NCI-H524 (cell line): ENCODE results near the gene APBA1.
"Not testable (repeated sequence)": the region's sequence is repeated elsewhere in the genome, so short reads cannot be mapped to it uniquely, and the experiment has no call there.

Source experiments
- DNase-seq, 2 experiments: peaks; one replicate each; lab custom pipeline; 2025; lab: John Stamatoyannopoulos, UW

APBA1 gene

GRCh38 chr9:69605406-69605805, 66.8 kb downstream of the APBA1 start:
- DNase-seq = no peak

DNA sequence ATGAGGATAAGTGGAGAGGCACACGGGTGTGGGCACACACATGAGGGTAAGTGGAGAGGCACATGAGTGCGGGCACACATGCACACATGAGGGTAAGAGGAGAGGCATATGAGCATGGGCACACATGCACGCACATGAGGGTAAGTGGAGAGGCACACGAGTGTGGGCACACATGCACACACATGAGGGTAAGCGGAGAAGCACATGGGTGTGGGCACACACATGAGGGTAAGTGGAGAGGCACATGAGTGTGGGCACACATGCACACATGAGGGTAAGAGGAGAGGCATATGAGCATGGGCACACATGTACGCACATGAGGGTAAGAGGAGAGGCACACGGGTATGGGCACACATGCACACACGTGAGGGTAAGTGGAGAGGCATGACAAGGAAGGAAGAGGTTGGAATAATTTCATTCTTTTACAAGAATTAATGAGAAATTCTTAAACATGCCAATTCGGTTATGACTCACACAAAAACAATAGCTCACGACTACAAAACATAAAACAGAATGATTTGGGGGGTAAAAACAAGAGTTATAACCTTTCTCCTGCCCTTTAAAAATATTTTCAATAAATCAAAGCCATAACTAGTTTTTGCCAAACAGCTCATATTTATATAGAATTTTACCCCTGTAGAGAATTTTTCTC, 67.5 kb downstream of the APBA1 start:
- no peak for DNase-seq

DNA sequence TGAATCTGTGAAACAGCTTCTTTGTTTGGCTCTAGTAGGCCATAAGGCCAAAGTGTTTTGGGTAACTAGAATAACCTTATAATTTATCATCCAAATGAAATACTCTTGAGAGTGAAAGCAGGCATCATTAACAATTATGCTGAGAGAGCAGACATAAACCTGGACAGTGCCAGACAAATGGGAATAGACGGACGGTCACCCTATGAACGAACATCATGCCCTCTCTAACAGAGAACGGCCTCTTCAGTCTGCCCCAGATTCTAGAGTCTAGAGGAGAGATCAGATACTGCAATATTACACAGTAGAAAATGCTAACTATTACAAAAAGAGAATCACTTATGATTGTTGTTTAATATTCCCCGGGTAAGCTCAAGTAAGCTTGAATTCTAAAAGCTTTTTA, 68.5 kb downstream of the APBA1 start:
- no peak for DNase-seq

GRCh38 chr9:69602773-69603172, 69.4 kb downstream of the APBA1 start:
- no peak for DNase-seq

GRCh38 chr9:69601698-69602097, 70.5 kb downstream of the APBA1 start:
- no peak for DNase-seq

GRCh38 chr9:69600314-69601047, 71.7 kb downstream of the APBA1 start:
- DNase-seq = no peak

GRCh38 chr9:69599232-69599971, 72.8 kb downstream of the APBA1 start:
- DNase-seq = no peak

GRCh38 chr9:69596906-69597305, 75.3 kb downstream of the APBA1 start:
- DNase-seq = not testable (repeated sequence)

DNA sequence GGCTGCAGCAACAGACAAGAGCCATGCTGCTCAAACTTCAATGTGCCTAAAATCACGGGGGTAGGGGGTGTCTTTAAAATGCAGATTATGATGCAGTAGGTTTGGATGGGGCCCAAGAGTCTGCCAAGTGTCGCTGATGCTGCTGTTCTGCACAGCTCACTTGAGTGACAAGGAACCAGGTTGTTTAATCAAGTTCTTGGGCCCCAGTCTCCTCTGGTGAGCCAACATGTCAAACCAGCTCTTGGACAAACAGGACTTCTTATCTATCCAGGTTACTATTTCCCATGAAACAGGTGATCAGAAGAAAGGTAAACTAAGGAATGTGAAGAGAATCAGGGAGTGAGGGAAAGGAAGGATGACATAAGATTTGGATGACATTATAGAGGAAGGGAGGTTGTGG, 78.0 kb downstream of the APBA1 start:
- no peak for DNase-seq

- DNase-seq = no peak
Observed at GRCh38 chr9:69593756-69594155, 78.4 kb downstream of the APBA1 start.

DNA sequence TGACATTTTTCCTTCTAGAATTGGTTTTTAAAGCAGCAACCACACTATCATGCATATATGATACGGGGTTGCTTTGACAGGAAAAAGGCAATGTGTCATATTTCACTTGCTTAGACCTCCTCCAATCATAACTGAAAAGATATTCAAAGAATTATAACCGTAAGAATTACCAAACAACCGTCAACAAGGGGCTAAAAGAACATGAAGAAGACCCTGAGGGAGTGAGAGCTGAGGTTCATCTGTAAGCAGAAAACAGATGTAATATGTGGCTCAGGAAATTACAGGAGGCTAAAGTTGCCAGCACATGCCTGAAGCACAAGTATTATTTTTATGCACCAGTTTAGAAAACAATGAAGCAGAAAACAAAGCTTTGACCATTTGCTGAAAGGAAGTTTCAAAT, 78.9 kb downstream of the APBA1 start:
- DNase-seq = no peak

DNA sequence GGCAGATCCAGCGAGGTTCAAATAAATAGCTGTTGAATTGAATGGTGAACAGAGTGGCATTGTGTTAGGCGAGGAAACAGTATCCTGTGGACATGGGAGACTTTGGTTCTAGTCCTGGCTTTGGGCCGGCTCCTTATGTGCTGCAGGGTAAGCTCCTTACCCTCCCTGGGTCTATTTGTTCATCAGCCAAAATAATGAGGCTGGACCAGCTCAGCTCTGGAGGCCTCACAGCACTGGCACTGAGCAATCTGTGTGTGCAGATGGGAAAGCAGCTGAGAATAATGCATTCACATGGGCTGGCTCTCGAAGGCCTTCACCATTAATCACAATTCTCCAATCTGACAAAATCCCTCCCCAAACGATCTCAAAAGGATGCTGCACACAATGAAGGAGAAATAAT, 81.9 kb downstream of the APBA1 start:
- DNase-seq = no peak

GRCh38 chr9:69589156-69589555, 83.0 kb downstream of the APBA1 start:
- DNase-seq = no peak

DNA sequence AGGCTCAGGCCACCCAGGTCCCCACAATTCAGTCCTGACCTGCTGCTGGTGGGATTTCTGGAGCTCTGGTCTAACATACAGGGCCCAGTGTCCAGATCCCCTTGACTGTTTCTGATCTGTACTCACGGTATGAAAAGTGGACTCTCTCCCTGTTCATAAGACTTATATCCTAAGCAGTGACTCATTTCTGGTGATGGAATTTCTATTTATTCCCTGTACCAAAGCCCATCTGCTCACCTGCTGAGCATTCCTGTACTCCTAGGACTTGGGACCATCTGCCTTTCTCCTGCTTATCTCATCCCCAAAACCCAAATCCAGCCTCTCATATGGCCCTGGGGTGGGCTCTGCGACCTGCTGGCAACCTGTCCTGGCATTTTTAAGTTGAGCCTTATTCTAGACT, 86.6 kb downstream of the APBA1 start:
- DNase-seq = no peak

DNA sequence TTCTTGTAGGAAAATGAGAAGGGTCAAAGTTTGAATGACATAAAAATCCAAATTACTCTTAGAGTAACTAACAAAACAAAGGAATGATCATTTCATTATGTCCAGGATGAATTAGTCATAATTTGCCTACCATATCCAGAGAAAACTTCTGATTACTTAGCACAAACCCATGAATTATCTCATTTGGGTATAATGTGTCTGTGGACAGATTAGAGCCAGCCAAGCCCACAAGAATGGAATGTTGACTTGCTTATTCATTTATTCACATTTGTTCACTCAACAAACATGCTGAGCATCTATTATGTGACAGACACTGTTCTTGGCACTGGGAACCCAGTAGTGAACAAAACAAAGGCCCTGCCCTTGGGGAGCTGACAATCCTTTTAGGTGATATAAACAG, 87.4 kb downstream of the APBA1 start:
- no peak for DNase-seq

- DNase-seq = no peak
Observed at GRCh38 chr9:69583645-69584234, 88.4 kb downstream of the APBA1 start.

DNA sequence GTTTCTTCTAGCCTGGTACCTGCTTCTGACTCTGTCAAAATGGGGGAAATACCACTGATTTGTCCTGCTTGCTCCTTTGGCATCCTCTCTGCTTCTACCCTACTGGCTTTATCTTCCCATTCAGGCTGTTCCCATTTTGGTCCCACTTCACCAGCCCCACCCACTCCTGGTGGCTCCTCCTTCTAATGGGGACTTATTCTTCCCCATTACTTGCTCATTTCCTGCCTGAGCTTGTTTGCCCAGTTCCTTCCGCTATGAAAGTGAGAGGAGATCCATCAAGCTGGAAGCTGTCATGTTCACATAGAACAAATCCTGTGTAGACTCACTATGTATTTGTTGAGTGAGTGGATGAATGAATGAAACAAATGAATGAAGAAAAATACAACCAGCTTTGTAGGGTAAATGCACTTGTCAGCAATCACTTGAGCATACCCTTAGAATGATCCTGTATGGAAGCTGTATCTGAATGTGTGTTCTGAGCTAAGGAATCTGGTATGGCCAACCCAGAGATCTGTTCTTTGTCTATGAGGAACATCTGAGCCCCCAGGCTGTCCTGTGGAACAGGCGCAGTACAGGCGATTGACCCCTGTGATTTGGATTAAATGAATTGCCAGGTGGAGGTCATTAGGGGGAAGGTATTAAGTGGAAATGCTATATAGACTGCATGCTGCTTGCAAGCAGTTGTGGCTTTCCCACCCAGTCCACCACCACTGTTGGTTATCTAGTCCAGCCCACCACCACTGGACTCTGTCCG, 89.5 kb downstream of the APBA1 start:
- no peak for DNase-seq

DNA sequence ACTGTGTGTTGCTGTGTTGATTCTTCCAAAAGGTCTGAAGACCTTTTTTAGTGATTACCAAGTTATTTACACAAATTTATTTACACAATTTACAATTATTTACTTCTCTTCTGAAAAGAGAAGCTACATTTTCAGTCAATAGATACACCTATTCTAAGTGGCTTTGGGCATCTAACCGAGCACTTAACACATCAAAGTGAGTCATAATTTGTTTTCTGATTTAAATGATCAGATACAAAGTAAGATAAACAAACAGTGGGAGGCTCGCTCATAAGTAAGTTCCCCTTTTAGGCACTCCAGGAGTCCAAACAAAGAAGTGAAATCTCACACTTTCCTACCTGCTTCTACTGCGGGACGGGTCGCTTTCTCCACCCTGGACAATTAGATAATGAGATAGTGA, 90.2 kb downstream of the APBA1 start:
- DNase-seq = no peak

DNA sequence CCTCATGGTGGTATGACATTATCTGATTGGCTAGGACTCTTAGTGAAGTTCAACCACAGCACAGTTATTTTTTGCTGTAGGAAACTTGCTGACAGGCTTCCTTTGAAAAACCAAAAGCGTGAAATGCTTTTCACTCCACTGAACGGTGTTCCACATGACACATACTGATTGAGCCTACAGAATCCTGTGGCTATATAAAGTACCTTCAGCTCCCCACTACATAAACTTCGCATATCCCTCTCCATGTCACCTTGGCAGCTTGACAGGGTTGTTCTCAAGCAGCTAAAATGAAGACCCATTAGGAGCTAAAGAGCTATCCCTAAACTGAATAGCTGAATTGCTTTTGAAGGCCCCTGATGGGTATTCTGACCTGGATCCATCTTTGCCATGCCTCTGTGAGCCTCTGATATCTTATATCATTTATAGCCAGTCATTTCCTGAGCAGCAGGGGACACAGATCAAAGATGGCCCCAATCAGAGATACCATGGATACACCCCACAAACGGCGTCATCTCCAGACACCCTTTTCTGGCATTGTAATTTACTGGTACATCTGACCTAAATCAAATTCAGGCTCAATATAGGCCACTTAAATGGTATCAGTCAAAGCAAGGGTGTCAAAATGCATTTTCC, 91.5 kb downstream of the APBA1 start:
- no peak for DNase-seq

DNA sequence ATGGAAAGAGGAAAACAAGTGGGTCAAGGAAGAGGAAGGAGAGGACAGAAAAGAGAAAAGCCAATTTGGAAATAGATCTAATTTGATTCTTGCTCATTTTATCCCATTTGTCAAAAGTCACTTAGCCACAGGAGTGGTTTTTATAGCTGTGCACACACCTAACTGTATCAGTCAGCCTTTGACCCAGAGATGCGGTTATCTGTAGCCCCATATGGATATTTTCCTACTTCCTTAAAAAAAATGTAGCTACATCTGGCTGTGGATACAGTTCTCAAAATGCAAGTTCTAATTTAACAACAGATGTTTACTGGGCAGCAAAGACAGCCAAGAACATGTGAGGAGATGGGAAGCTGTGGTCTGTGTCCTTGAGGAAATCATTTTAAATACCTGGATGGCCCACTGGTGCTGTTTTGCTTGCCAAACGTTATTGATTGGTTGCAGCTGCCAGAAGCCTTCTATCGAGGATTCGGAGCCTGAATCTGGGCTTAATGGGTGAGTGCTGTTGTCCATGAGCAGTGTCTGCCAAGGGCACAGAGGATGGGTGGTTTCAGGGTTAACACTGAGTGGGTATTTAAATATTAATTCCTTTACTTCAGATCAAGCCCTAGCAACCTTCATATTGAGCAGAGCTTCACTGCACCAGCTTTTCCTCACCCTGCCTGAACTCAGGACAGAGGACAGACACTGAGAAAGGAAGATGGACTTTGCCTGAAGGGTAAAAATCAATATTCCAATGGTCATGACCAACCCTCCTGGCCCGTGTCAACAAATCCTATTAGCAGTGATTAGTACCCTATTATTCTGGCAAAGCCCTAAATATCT, 92.2 kb downstream of the APBA1 start:
- no peak for DNase-seq
